Neural progenitor cell (in vitro differentiated cells): Measurements from ENCODE around the gene SLC39A7. TPM values are rescaled to one million over a fixed set of nuclear protein-coding genes. Genes with fewer than 3 reads are reported as not detected.

Source experiments
- DNase-seq: peaks from one replicate; pipeline ENCODE4 v3.0.0-alpha.2; 2016; ENCODE audit warnings: low spot score
- H2AFZ ChIP-seq: fragments of 200-600 bp; sonication (generic); replicated peaks from 2 replicates; pipeline ENCODE4 v1.6.1; 2016; ENCODE audit warnings: antibody characterized with exemption
- H3F3A ChIP-seq: fragments of 200-600 bp; sonication (generic); 2 replicates; pipeline ENCODE4 v1.6.1; 2016; ENCODE audit warnings: antibody characterized with exemption, low read depth
- H3K27ac ChIP-seq: fragments of 200-600 bp; sonication (generic); 2 replicates; pipeline ENCODE4 v1.5.1; 2016; ENCODE audit warnings: mild to moderate bottlenecking
- H3K27me3 ChIP-seq: fragments of 200-600 bp; sonication (generic); 2 replicates; pipeline ENCODE4 v1.6.1; 2016; ENCODE audit warnings: mild to moderate bottlenecking, moderate library complexity
- H3K36me3 ChIP-seq: fragments of 200-600 bp; sonication (generic); 2 replicates; pipeline ENCODE4 v1.5.1; 2016
- H3K4me1 ChIP-seq: fragments of 200-600 bp; sonication (generic); 2 replicates; pipeline ENCODE4 v1.6.1; 2016; ENCODE audit warnings: mixed run types
- H3K4me2 ChIP-seq: fragments of 200-600 bp; sonication (generic); 2 replicates; pipeline ENCODE4 v1.6.1; 2016
- H3K4me3 ChIP-seq: fragments of 200-600 bp; sonication (generic); 2 replicates; pipeline ENCODE4 v1.5.1; 2016
- H3K79me2 ChIP-seq: fragments of 200-600 bp; sonication (generic); 2 replicates; pipeline ENCODE4 v1.6.1; 2016; ENCODE audit warnings: low read depth
- H3K9ac ChIP-seq: fragments of 200-600 bp; sonication (generic); 2 replicates; pipeline ENCODE4 v1.6.1; 2016
- H3K9me3 ChIP-seq: fragments of 200-600 bp; sonication (generic); 2 replicates; pipeline ENCODE4 v1.5.1; 2016; ENCODE audit warnings: low read depth
- H4K20me1 ChIP-seq: fragments of 200-600 bp; sonication (generic); 2 replicates; pipeline ENCODE4 v1.6.1; 2016; ENCODE audit warnings: low read depth
- H3K27ac Mint-ChIP-seq: 3 replicates; pipeline ENCODE4 v1.8.0; 2021; ENCODE audit warnings: mixed read lengths
- H3K27me3 Mint-ChIP-seq: 2 replicates; pipeline ENCODE4 v1.8.0; 2022; ENCODE audit warnings: low read depth, mild to moderate bottlenecking, inconsistent platforms, moderate library complexity, mixed read lengths; ENCODE audit not compliant: insufficient read depth
- H3K36me3 Mint-ChIP-seq: 3 replicates; pipeline ENCODE4 v1.8.0; 2021; ENCODE audit warnings: mixed read lengths
- H3K4me1 Mint-ChIP-seq: 3 replicates; pipeline ENCODE4 v1.8.0; 2021; ENCODE audit warnings: mixed read lengths
- H3K4me3 Mint-ChIP-seq: 3 replicates; pipeline ENCODE4 v1.8.0; 2021; ENCODE audit warnings: mild to moderate bottlenecking, moderate library complexity, mixed read lengths
- H3K9me3 Mint-ChIP-seq: 3 replicates; pipeline ENCODE4 v1.8.0; 2020; ENCODE audit warnings: mixed read lengths
- CTCF ChIP-seq: fragments of 200-600 bp; sonication (generic); IDR thresholded peaks from 2 replicates; pipeline ENCODE4 v1.5.1; 2017; ENCODE audit warnings: antibody characterized with exemption, mild to moderate bottlenecking
- EZH2 ChIP-seq: fragments of 200-600 bp; sonication (generic); IDR thresholded peaks from 2 replicates; pipeline ENCODE4 v1.6.1; 2017; ENCODE audit warnings: antibody characterized with exemption, mild to moderate bottlenecking, moderate library complexity
- EZH2phosphoT487 ChIP-seq: fragments of 200-600 bp; sonication (generic); IDR thresholded peaks from 2 replicates; pipeline ENCODE4 v1.6.1; 2017; ENCODE audit warnings: antibody characterized with exemption
- total RNA-seq: library from RNA; depleted of rRNA; stranded (reverse); fragments of >200 nt; gene quantifications from 2 replicates; pipeline ENCODE4 v1.2.3, GENCODE V29; 2015; ENCODE audit warnings: low replicate concordance

Gene SLC39A7
- total RNA-seq, 1 donor from 2014 or later: 40.8 TPM

DNA sequence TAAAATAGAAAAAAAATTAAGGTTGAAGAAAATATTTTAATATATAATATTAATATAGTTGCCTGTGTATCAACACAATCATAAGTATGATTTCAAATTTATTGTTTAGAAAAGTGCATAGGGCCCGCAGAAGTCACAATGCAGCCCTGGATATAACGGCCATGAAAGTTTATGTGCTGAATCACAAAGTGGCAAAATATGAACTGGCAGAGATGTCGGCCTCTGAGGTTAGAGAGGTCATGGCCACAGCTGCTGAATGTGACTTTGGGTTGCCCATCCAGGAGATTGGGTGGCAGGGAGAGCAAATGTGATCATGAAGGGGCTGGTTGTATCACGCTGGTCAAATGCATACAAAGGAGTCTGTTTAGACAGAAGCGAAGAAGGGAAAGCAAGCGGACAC is 44.1 kb upstream of the SLC39A7 start:
- no peaks in the 10 kb centered on the region for H3K4me1 ChIP-seq
- peaks cover 4% of the 10 kb centered on the region for H3K27me3 Mint-ChIP-seq
- no peak overlapping the region for H3K4me2 ChIP-seq
- H3K27me3 ChIP-seq: peaks cover 7% of the 10 kb centered on the region
- H4K20me1 ChIP-seq: no peaks in the 10 kb centered on the region
- no peaks in the 10 kb centered on the region for H3K9me3 ChIP-seq
- no peak overlapping the region for H3K4me3 ChIP-seq
- no peak for DNase-seq
- no peaks in the 10 kb centered on the region for H3K36me3 ChIP-seq
- H3K27ac ChIP-seq: no peak overlapping the region
- H3K36me3 Mint-ChIP-seq: peaks cover 2% of the 10 kb centered on the region
- H3K4me1 Mint-ChIP-seq: peaks cover 7% of the 10 kb centered on the region
- no peak overlapping the region for H3K9ac ChIP-seq
- H3K79me2 ChIP-seq: no peaks in the 10 kb centered on the region
- peaks cover 11% of the 10 kb centered on the region for H3K9me3 Mint-ChIP-seq
- no peak for TF ChIP-seq EZH2phosphoT487
- no peak overlapping the region for H3K27ac Mint-ChIP-seq
- H3F3A ChIP-seq: no peaks in the 10 kb centered on the region
- no peak overlapping the region for H3K4me3 Mint-ChIP-seq
- H2AFZ ChIP-seq: no peak overlapping the region

DNA sequence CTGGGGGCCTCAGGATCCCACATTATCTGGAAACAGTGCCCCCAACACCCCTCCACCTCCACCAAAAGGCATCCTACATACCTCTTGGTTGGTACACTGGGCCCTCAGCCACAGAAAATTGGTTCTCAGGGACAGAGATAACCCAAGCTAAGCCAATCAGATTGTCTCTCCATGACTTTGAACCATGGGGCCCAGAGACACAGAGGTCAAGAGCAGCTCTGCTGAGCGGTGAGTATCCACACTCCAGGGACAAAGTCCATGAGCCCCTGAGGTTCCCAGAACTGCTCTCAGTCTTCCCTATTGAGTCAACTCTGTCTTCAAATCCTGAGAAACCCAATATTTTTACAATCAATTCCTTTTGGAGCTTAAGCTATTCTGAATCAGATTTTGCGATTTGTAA is 43.7 kb upstream of the SLC39A7 start:
- H3K36me3 Mint-ChIP-seq: peaks cover under 1% of the 10 kb centered on the region
- H3K4me1 ChIP-seq: no peaks in the 10 kb centered on the region
- H3K9ac ChIP-seq: no peak overlapping the region
- no peak overlapping the region for H3K4me2 ChIP-seq
- no peak overlapping the region for H2AFZ ChIP-seq
- no peak overlapping the region for H3K27ac Mint-ChIP-seq
- no peaks in the 10 kb centered on the region for H3K9me3 ChIP-seq
- DNase-seq: no peak
- H3K36me3 ChIP-seq: no peaks in the 10 kb centered on the region
- peaks cover 7% of the 10 kb centered on the region for H3K9me3 Mint-ChIP-seq
- TF ChIP-seq CTCF (no peak), EZH2 (no peak)
- no peaks in the 10 kb centered on the region for H3K79me2 ChIP-seq
- H4K20me1 ChIP-seq: no peaks in the 10 kb centered on the region
- no peak overlapping the region for H3K4me3 ChIP-seq
- no peaks in the 10 kb centered on the region for H3F3A ChIP-seq
- peaks cover 10% of the 10 kb centered on the region for H3K4me1 Mint-ChIP-seq
- H3K27ac ChIP-seq: no peak overlapping the region
- H3K27me3 Mint-ChIP-seq: peaks cover 6% of the 10 kb centered on the region
- no peak overlapping the region for H3K4me3 Mint-ChIP-seq
- H3K27me3 ChIP-seq: peaks cover 11% of the 10 kb centered on the region

DNA sequence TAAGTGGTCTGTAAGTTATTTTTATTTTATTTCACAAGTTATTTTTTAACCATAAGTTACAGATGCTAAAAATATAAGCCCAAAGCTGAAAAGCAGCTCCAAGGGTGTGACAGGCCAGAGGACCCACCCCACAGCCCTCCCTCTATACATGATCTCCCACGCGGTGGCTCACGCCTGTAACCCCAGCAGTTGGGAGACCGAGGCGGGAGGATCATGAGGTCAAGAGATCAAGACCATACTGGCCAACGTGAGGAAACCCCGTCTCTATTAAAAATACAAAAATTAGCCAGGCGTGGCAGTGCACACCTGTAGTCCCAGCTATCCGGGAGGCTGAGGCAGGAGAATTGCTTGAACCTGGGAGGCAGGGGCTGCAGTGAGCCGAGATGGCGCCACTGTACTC is 40.6 kb upstream of the SLC39A7 start:
- Histone ChIP-seq H3K27me3 (peaks cover 18% of the 10 kb centered on the region), H2AFZ (no peak overlapping the region), H3K36me3 (no peaks in the 10 kb centered on the region), H3K4me3 (no peak overlapping the region), H3K4me2 (no peak overlapping the region), H3K27ac (no peak overlapping the region), H4K20me1 (no peaks in the 10 kb centered on the region), H3K79me2 (no peaks in the 10 kb centered on the region), H3K9ac (no peak overlapping the region), H3K9me3 (no peaks in the 10 kb centered on the region), H3F3A (no peaks in the 10 kb centered on the region), H3K4me1 (no peaks in the 10 kb centered on the region)
- H3K4me3 Mint-ChIP-seq: no peak overlapping the region
- H3K27ac Mint-ChIP-seq: no peak overlapping the region
- no peaks in the 10 kb centered on the region for H3K36me3 Mint-ChIP-seq
- H3K27me3 Mint-ChIP-seq: peaks cover 12% of the 10 kb centered on the region
- H3K9me3 Mint-ChIP-seq: no peaks in the 10 kb centered on the region
- no peak for DNase-seq
- H3K4me1 Mint-ChIP-seq: peaks cover 16% of the 10 kb centered on the region
- TF ChIP-seq EZH2 (no peak), CTCF (no peak), EZH2phosphoT487 (no peak)

DNA sequence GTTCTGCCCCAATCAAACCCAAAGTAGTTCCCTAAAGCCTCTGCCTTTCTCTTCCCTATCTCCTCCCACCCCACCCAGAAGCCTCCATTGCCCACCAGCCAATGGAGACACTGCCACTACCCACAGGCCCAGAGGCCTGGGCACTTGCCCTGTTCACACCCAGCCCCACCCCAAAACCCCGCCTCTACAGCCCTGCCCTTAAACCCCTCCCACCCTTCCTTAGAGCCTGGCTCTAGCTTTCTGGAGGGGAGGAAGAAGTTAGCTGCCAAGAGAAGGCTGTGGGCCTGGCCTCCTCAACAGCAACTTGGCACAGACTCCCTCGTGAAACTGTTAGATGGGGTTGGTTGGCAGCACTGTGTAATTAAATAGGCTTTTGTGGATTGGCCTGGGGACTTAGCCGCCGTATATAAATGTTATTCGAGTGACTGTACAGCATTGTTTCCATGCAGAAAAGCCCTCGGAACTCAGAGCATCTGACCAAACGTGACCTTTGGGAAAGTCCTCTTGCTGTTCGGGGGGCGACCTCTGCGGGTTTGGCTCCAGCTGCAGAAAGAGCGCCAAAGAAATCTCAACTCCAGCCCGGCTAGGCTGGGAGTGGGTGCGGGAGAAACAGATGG is 39.8 kb upstream of the SLC39A7 start:
- peak overlapping the region; percentile 7 for H3K27ac Mint-ChIP-seq
- TF ChIP-seq CTCF (no peak), EZH2phosphoT487 (no peak), EZH2 (no peak)
- H3K27me3 Mint-ChIP-seq: peaks cover 16% of the 10 kb centered on the region
- Histone ChIP-seq H4K20me1 (no peaks in the 10 kb centered on the region), H3K4me2 (peak overlapping the region; percentile 87), H2AFZ (peak overlapping the region; percentile 96), H3K79me2 (no peaks in the 10 kb centered on the region), H3K36me3 (no peaks in the 10 kb centered on the region), H3K4me1 (no peaks in the 10 kb centered on the region), H3K4me3 (no peak overlapping the region), H3F3A (no peaks in the 10 kb centered on the region), H3K27ac (no peak overlapping the region), H3K27me3 (peaks cover 18% of the 10 kb centered on the region), H3K9me3 (no peaks in the 10 kb centered on the region), H3K9ac (no peak overlapping the region)
- H3K4me3 Mint-ChIP-seq: peak overlapping the region; percentile 80
- no peak for DNase-seq
- peaks cover 16% of the 10 kb centered on the region for H3K4me1 Mint-ChIP-seq
- H3K9me3 Mint-ChIP-seq: no peaks in the 10 kb centered on the region
- H3K36me3 Mint-ChIP-seq: no peaks in the 10 kb centered on the region
